Panc1 (cell line): ENCODE measurements around the gene PHLPP1. TPM values are rescaled to one million over a fixed set of nuclear protein-coding genes. Genes with fewer than 3 reads are reported as not detected.

Experiments
- ATAC-seq: fragments of 200-7000 bp; cut with Tn5 transposase; 2 replicates; pipeline ENCODE4 v1.9.1; 2020; ENCODE audit warnings: mild to moderate bottlenecking, moderate library complexity
- BruUV-seq: library from RNA; stranded (reverse); fragments of 400-500 nt; replicated peaks from 2 replicates; lab custom pipeline; 2021; lab: Mats Ljungman, UMichigan
- CTCF ChIA-PET: fragments of 300-600 bp; sonication (Branson Sonifier 250); formaldehyde crosslinking; loops from one replicate; lab custom pipeline; 2022; ENCODE audit warnings: antibody characterized with exemption; lab: Charles Lee
- POLR2A ChIA-PET: fragments of 300-600 bp; sonication (Branson Sonifier 250); formaldehyde crosslinking; loops from one replicate; lab custom pipeline; 2022; ENCODE audit warnings: antibody characterized with exemption; lab: Charles Lee
- DNase-seq: peaks from one replicate; pipeline ENCODE4 v3.0.0-alpha.2; 2010; ENCODE audit warnings: low read depth, low spot score
- H3K27ac ChIP-seq: 2 replicates; pipeline ENCODE4 v1.5.1; 2011; ENCODE audit warnings: mild to moderate bottlenecking, low read length, inconsistent platforms
- H3K27me3 ChIP-seq: fragments of 200-500 bp; sonication (Bioruptor generic); 2 replicates; pipeline ENCODE4 v1.6.0; 2014; ENCODE audit warnings: low read length, inconsistent platforms; ENCODE audit not compliant: control insufficient read depth, insufficient read depth
- H3K36me3 ChIP-seq: fragments of 200-500 bp; sonication (Bioruptor generic); 2 replicates; pipeline ENCODE4 v1.5.1; 2014; ENCODE audit warnings: inconsistent platforms, mild to moderate bottlenecking, low read length, moderate library complexity; ENCODE audit not compliant: control insufficient read depth, insufficient read depth
- H3K4me1 ChIP-seq: 2 replicates; pipeline ENCODE4 v1.5.1; 2011; ENCODE audit warnings: inconsistent platforms, mild to moderate bottlenecking, low read length, moderate library complexity; ENCODE audit not compliant: control insufficient read depth, insufficient read depth
- H3K4me3 ChIP-seq, 2 experiments: 2 replicates each; pipeline ENCODE4 v1.5.1; 2011 to 2012; ENCODE audit warnings: low read depth in 2 of 2, low read length in 2 of 2, mild to moderate bottlenecking in 2 of 2, inconsistent platforms in 1 of 2, moderate library complexity in 1 of 2
- H3K9me3 ChIP-seq: fragments of 200-500 bp; sonication (Bioruptor generic); 2 replicates; pipeline ENCODE4 v1.5.1; 2014; ENCODE audit warnings: low read depth, mild to moderate bottlenecking, inconsistent platforms, low read length, moderate library complexity; ENCODE audit not compliant: control insufficient read depth, insufficient read depth
- POLR2AphosphoS5 ChIP-seq: IDR thresholded peaks from 2 replicates; pipeline ENCODE4 v1.6.1; 2012; ENCODE audit warnings: mild to moderate bottlenecking, low read depth, low read length, moderate library complexity
- SIN3A ChIP-seq: IDR thresholded peaks from 2 replicates; pipeline ENCODE4 v1.6.1; 2012; ENCODE audit warnings: low read depth, mild to moderate bottlenecking, low read length, moderate library complexity, borderline replicate concordance; ENCODE audit not compliant: insufficient read depth
- TCF7L2 ChIP-seq: IDR thresholded peaks from 2 replicates; pipeline ENCODE4 v1.6.1; 2011; ENCODE audit warnings: mild to moderate bottlenecking, low read depth, low read length, inconsistent platforms
- in situ Hi-C: cut with HindIII; loops from 2 replicates; pipeline ENCODE4 v1.10.0; 2016; ENCODE audit warnings: low sequenced_read_pairs, low pct_unique_long_range_greater_than_20kb
- intact Hi-C: fragments of 100-400 bp; cut with micrococcal nuclease; formaldehyde crosslinking; loops from one replicate; pipeline ENCODE4 v1.10.0; 2022; ENCODE audit not compliant: unreplicated experiment
- total RNA-seq: library from RNA; stranded (reverse); gene quantifications from one replicate; pipeline ENCODE4 v1.2.1, GENCODE V29; 2021; ENCODE audit not compliant: unreplicated experiment
- TF ChIP-seq, protein P1 (sequence below): fragments of 450-650 bp; IDR thresholded peaks from 2 replicates; pipeline ENCODE4 v1.5.1; 2017; ENCODE audit warnings: mild to moderate bottlenecking
- TF ChIP-seq, protein P2 (sequence below), 2 experiments: IDR thresholded peaks; 2 replicates each; pipeline ENCODE4 v1.6.1; 2011 to 2012; ENCODE audit warnings: low read depth in 2 of 2, control low read depth in 1 of 2, low read length in 1 of 2, mild to moderate bottlenecking in 1 of 2, moderate library complexity in 1 of 2; ENCODE audit not compliant: insufficient read depth in 1 of 2

Gene PHLPP1
- total RNA-seq, 1 experiment from 2014 or later: 6.3 TPM

DNA sequence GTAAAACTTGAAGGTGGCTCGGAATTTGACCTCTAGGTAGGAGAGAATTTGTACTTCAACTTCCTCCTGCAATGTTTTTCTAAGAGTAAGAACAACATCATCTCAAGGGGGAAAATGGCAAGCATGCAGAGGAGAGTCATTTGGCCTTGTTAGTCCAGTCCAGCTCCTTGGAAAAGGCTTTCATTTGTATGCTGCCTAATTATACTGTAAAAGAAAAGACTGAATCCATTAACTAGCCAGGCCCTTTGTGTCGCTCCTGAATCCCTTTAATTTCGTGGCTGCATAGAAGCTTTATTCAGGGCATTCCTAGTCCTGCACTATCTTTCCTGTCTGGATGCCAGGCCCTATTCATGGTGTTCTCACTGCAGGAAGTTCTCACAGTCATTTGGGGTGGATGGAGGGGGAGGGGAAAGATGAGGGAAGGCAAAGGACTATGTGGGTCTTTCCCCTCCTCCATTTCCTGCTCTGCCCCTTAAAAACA lies 36.0 kb downstream of the PHLPP1 start:
- Histone ChIP-seq H3K27ac (no peak overlapping the region), H3K4me3 (no peak overlapping the region), H3K27me3 (no peaks in the 10 kb centered on the region), H3K36me3 (no peaks in the 10 kb centered on the region), H3K4me1 (peaks cover 5% of the 10 kb centered on the region; the same call in 1 of the 2 replicates), H3K9me3 (no peaks in the 10 kb centered on the region)
- ATAC-seq: no peak
- no peak for DNase-seq
- in situ Hi-C loops (no loop called here), intact Hi-C loops (no loop called here)
- no TSS peak for BruUV-seq
- ChIA-PET POLR2A (no interaction called here), CTCF (no interaction called here)
- no peak for TF ChIP-seq SIN3A

DNA sequence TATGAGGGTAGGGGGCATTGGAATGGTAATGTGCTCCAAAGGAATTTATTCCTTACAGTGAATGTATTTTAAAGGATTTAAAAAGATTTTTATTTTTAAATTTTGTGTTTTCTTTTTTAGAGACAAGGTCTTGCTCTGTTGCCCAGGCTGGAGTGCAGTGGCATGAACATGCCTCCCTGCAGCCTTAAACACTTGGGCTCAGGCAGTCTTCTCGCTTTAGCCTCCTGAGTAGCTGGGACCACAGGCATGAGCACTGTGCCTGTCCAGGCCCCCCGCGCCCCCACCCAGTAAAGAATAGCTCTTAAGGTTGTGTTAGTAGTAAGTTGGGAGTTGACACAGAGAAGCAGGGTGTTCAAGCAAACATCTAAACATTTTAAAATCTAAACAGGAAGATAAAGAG lies 36.6 kb downstream of the PHLPP1 start:
- CTCF ChIA-PET: no interaction called here
- in situ Hi-C loops: no loop called here

DNA sequence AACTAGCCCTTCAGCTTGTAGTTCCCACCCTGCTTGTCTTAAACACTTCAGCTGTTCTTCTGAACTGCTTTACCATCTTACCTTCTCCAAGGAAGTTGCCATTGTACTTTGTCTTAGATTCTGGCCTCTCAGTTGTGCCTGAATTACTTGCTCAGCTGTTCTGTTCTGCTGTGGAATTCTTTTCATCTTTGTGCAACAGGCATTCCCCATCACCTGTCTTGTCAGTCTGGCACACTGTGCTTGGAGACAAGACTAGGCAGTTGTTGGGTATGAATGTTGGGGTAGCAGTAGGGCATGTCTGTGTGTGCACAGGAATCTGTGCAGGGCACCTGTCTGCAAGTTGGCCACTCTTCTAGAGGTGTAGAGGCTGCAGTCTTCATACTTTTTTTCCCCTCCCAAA lies 38.7 kb downstream of the PHLPP1 start:
- no peaks in the 10 kb centered on the region for H3K27me3 ChIP-seq
- intact Hi-C loops: no loop called here
- H3K4me1 ChIP-seq: peaks cover 5% of the 10 kb centered on the region
- in situ Hi-C loops: no loop called here
- no peak overlapping the region for H3K4me3 ChIP-seq
- H3K9me3 ChIP-seq: no peaks in the 10 kb centered on the region
- DNase-seq: no peak
- ChIA-PET POLR2A (no interaction called here), CTCF (interaction anchor here (0.5 kb wide), 1 partner anchor 406 kb away, joined by 5 read pairs; no protein-coding TSS in a partner anchor)
- ATAC-seq: no peak
- BruUV-seq: no TSS peak
- H3K36me3 ChIP-seq: no peaks in the 10 kb centered on the region
- H3K27ac ChIP-seq: no peak overlapping the region
- TF ChIP-seq, protein P1, sequence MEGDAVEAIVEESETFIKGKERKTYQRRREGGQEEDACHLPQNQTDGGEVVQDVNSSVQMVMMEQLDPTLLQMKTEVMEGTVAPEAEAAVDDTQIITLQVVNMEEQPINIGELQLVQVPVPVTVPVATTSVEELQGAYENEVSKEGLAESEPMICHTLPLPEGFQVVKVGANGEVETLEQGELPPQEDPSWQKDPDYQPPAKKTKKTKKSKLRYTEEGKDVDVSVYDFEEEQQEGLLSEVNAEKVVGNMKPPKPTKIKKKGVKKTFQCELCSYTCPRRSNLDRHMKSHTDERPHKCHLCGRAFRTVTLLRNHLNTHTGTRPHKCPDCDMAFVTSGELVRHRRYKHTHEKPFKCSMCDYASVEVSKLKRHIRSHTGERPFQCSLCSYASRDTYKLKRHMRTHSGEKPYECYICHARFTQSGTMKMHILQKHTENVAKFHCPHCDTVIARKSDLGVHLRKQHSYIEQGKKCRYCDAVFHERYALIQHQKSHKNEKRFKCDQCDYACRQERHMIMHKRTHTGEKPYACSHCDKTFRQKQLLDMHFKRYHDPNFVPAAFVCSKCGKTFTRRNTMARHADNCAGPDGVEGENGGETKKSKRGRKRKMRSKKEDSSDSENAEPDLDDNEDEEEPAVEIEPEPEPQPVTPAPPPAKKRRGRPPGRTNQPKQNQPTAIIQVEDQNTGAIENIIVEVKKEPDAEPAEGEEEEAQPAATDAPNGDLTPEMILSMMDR: no peak
- TF ChIP-seq, protein P2, sequence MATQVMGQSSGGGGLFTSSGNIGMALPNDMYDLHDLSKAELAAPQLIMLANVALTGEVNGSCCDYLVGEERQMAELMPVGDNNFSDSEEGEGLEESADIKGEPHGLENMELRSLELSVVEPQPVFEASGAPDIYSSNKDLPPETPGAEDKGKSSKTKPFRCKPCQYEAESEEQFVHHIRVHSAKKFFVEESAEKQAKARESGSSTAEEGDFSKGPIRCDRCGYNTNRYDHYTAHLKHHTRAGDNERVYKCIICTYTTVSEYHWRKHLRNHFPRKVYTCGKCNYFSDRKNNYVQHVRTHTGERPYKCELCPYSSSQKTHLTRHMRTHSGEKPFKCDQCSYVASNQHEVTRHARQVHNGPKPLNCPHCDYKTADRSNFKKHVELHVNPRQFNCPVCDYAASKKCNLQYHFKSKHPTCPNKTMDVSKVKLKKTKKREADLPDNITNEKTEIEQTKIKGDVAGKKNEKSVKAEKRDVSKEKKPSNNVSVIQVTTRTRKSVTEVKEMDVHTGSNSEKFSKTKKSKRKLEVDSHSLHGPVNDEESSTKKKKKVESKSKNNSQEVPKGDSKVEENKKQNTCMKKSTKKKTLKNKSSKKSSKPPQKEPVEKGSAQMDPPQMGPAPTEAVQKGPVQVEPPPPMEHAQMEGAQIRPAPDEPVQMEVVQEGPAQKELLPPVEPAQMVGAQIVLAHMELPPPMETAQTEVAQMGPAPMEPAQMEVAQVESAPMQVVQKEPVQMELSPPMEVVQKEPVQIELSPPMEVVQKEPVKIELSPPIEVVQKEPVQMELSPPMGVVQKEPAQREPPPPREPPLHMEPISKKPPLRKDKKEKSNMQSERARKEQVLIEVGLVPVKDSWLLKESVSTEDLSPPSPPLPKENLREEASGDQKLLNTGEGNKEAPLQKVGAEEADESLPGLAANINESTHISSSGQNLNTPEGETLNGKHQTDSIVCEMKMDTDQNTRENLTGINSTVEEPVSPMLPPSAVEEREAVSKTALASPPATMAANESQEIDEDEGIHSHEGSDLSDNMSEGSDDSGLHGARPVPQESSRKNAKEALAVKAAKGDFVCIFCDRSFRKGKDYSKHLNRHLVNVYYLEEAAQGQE (IDR thresholded peaks at IDR 0.05; ENCODE audit: insufficient read depth in 1 of 2, low read depth in 2 of 2, low read length in 1 of 2): no peak
- TF ChIP-seq TCF7L2 (no peak), SIN3A (no peak), POLR2AphosphoS5 (no peak)

More for the DNA sequence above, 36.6 kb downstream of the PHLPP1 start:
- DNase-seq (no peak), ATAC-seq (no peak)
- no peaks in the 10 kb centered on the region for H3K36me3 ChIP-seq
- no peak for TF ChIP-seq TCF7L2
- no peak for TF ChIP-seq SIN3A
- TF ChIP-seq, protein P1: no peak
- TF ChIP-seq POLR2AphosphoS5: no peak
- TF ChIP-seq, protein P2 (IDR thresholded peaks at IDR 0.05; ENCODE audit: insufficient read depth in 1 of 2, low read depth in 2 of 2, low read length in 1 of 2): no peak
- H3K27me3 ChIP-seq: no peaks in the 10 kb centered on the region
- intact Hi-C loops: no loop called here
- no peak overlapping the region for H3K27ac ChIP-seq
- H3K4me1 ChIP-seq: peaks cover 5% of the 10 kb centered on the region; the same call in 1 of the 2 replicates
- POLR2A ChIA-PET: no interaction called here
- BruUV-seq: no TSS peak
- no peak overlapping the region for H3K4me3 ChIP-seq
- no peaks in the 10 kb centered on the region for H3K9me3 ChIP-seq
